Sciatic nerve (tissue), 2 donors: Measurements from ENCODE around the gene RMI2. TPM values are rescaled to one million over a fixed set of nuclear protein-coding genes. Genes with fewer than 3 reads are reported as not detected.
"Not testable (repeated sequence)": the region's sequence is repeated elsewhere in the genome, so short reads cannot be mapped to it uniquely, and the experiment has no call there.

Source experiments
- ATAC-seq: fragments of 200-7000 bp; cut with Tn5 transposase; one replicate; pipeline ENCODE4 v1.9.1; 2020; ENCODE audit warnings: mild to moderate bottlenecking, moderate library complexity
- DNase-seq: peaks from one replicate; pipeline ENCODE4 v3.0.0-alpha.2; 2020; ENCODE audit warnings: low spot score
- intact Hi-C: fragments of 100-400 bp; cut with DNase I; formaldehyde crosslinking; loops from one replicate; pipeline ENCODE4 v1.14.2; 2022
- total RNA-seq: library from RNA; stranded (reverse); fragmentation: NEBNext Ultra II Directional; extraction: Animal tissue kit (Norgen Biotek cat#: 25700); gene quantifications from one replicate; pipeline ENCODE4 v1.2.1, GENCODE V29; 2021
- donor health status: DM: no; HTN: no; CAD: no.
- donor health status: DM: no; HTN: no; CAD: no.

Gene RMI2
- total RNA-seq, 1 donor from 2014 or later = 1.5 TPM

DNA sequence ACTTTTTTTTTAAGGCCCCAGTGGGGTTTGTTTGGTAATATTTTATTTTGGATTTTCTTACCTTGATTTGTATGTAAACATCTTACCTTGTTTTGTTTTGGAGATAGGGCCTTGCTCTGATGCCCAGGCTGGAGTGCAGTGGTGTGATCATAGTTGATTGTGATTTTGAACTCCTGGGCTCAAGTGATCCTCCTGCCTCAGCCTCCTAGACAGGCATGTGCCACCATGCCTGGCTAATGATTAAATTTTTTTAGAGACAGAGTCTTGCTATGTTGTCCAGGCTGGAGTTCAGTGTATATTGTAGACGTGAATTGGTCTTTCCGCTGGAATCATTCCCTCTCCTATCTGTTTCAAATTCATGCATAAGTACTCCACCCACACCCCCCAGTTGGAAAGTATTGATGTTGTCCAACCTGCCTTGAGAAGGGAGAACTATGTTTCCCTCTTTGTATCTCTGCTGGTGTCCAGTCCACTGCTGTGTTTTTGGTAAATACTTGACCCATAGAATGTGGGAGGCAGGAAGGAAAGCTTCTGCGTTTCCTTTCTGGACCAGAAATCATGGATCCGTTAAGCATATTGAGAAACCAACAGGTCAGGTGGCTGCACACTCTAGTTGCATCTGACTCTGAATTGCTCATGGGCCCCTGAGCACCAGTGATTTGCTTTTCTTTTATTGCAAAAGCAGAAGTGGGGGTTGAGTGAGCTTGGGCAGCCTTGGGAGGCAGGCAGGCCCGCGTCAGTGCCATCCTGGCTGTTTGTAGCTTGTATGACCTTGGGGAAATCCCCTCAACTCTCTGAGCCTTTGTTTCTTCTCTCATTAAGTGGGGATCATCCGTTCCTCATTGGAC, 25.0 kb downstream of the RMI2 start:
- ATAC-seq (no peak), DNase-seq (no peak)
- intact Hi-C loops = no loop called here

DNA sequence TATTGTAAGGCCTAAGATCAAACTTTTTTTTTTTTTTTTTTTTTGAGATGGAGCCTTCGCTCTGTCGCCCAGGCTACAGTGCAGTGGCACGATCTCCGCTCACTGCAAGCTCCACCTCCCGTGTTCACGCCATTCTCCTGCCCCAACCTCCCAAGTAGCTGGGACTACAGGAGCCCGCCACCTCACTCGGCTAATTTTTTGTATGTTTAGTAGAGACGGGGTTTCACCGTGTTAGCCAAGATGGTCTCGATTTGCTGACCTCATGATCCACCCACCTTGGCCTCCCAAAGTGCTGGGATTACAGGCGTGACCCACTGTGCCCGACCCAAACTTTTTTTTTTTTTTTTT, 25.6 kb downstream of the RMI2 start:
- ATAC-seq, intact Hi-C loops, DNase-seq: not testable (repeated sequence)

DNA sequence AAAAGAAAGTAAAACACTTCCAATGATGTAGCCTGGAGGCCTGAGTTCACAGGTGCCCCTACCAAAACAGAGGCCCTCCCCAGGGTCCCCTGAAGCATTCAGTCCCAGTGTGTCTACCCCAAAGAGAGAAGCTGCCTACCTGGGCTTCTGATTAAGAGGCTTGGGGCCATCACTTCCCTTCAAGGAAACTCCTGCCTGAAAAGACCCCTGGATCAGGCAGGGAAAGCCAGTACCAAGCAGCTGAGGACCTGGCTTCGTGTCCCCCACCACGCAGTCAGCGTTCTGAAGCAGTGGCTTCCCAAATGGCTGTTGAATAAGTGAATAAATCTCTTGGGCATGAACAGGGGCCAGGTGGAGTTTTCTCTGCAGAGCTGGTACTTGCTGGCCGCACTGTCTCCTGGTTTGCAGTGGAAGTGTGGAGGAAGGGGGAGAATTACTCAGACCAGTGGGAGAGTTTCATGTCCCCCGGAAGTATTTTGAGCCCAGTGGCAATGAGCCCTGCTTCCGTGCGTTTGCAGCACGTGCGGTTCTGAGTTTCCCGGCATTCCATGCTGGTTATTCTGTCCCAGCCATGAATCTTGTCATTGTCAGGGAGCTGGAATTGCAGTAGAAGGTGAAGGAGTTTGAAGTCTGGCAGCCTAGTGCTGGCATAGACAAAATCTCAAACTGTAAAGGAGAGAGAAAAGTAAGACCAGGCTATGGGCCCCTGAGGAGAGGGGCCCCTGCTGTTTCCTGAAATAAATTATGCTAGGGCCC, 27.0 kb downstream of the RMI2 start:
- DNase-seq (no peak), ATAC-seq (no peak)
- intact Hi-C loops = no loop called here

- ATAC-seq (no peak), DNase-seq (no peak)
- intact Hi-C loops = no loop called here
Measured at GRCh38 chr16:11372829-11373306, 27.6 kb downstream of the RMI2 start.

GRCh38 chr16:11374255-11374654, 29.0 kb downstream of the RMI2 start:
- ATAC-seq (no peak), DNase-seq (no peak)
- intact Hi-C loops = no loop called here

DNA sequence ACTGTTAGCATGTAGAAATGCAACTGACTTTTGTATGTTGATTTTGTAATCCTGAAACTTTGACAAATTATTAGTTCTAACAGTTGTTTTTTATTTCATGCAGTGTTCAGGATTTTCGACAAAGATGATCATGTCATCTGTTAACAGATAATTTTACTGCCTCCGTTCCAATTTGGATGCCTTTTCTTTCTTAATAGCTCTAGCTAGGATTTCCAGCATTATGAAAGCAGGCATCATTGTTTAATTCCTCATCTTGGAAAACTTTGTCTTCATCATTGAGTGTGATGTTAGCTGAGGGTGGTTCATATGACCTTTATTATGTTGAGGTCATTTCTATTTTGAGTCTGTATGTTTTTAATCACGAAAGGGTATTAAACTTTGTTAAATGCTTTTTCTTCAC, 31.9 kb downstream of the RMI2 start:
- intact Hi-C loops = no loop called here
- no peak for DNase-seq
- ATAC-seq = no peak

- DNase-seq, ATAC-seq, intact Hi-C loops: not testable (repeated sequence)
Measured at GRCh38 chr16:11378951-11379350, 33.7 kb downstream of the RMI2 start.

- DNase-seq = no peak
- no peak for ATAC-seq
- intact Hi-C loops = no loop called here
Measured at GRCh38 chr16:11379420-11379819, 34.2 kb downstream of the RMI2 start.

DNA sequence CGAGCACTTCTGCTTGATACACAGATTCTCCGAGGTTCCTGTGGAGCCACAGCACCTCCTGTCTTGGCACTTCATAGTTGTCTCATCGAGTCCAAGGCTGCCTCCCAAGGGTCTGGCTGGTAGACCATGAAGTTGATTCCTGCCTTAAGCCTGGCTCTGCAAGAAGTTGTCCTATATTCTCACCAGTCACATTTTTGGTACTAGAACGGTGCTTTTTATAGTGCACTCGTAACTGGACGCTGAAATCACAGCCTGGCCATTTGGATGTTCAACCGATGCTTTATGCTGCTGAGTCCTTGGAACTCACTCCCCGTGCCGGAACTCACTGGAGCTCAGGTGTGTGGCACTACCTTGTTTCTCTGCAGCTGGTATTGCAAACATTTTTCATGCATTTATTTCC, 35.6 kb downstream of the RMI2 start:
- DNase-seq (no peak), ATAC-seq (no peak)
- intact Hi-C loops = no loop called here

- DNase-seq (no peak), ATAC-seq (no peak)
- intact Hi-C loops = no loop called here
Measured at GRCh38 chr16:11383481-11384183, 38.4 kb downstream of the RMI2 start.

- intact Hi-C loops = no loop called here
- no peak for DNase-seq
- ATAC-seq = no peak
Measured at GRCh38 chr16:11384184-11384955, 39.1 kb downstream of the RMI2 start.

DNA sequence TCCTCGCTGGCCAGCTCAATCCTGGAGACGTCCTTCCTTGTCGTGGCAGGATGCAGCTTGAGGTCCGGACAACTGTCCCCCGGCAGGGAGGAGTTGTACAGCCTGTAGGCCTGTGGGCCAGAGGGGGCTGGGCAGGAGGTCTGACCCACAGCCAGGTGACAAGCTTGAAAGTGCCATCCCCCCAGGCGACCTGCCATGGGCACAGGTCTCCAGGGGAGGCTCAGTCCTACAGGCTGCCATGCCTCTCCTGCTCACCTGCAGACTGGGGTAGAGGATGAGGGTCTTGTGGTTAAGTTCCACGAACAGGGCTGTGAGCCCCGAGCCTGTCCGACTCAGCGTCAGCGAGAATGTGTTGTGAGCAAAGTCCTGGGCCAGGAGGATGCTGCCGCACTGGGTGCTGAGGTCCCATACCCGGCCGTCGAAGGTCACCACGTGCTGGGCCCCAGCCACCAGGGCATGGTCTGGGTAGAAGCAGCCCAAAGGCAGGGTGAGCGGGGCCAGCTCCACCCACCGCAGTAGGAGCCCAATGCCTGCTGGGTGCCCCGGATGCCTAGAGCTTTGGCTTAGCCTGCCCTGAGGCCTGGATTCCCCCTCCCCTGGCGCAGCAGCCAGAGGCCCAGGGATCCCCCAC, 39.8 kb downstream of the RMI2 start:
- ATAC-seq (no peak), DNase-seq (no peak)
- intact Hi-C loops = no loop called here

DNA sequence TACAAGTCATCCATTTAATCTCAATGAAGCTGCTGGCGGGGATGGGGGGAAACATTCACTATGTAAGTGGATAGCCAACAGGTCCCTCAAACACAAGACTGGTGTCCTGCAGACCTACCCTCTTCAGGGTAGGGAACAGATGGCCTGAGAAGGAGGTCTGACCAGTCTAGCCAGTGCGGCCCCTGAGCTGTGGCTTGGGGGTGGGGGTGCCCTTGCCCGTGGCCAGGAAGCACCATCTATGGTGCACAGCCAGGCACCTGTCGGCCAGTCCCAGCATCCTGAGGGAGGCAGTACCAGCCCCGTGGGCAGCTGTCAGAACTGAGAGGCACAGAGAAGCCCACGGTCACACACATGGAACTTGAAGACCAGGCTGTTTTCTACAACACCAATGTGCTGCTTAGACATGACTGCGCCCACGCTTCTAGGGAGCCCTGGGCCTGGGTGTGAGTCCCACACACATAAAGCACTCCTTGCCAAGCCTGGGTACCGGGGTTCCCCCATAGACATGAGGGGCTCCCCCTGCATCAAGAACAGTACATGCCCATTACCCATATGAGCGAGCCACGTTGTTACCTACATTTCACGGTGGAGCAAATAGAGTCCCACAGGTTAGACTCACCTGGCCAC, 40.9 kb downstream of the RMI2 start:
- intact Hi-C loops = no loop called here
- DNase-seq = no peak
- no peak for ATAC-seq

- intact Hi-C loops = no loop called here
- DNase-seq (no peak), ATAC-seq (peak; percentile 25)
Measured at GRCh38 chr16:11386791-11387546, 41.7 kb downstream of the RMI2 start.

DNA sequence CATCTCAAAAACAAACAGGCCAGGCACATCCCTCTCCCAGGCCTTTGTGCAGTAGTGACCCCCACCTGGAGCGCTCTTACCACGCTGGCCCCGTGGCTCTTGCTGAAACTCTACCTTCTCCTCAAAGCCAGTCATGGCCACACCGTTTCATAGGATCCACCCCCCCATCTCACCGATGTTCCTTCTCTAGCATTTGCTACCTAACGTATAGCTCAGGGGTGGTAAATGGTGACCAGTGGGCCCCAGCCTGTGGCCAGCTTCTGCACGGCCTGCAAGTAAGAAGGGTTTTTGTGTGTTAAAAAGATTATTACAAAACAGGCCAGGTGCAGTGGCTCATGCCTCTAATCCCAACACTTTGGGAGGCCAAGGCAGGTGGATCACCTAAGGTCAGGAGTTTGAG, 43.8 kb downstream of the RMI2 start:
- ATAC-seq = no peak
- intact Hi-C loops = no loop called here
- DNase-seq = no peak

- ATAC-seq (no peak), DNase-seq (peak; percentile 48)
- intact Hi-C loops = no loop called here
Measured at GRCh38 chr16:11389631-11390565, 44.6 kb downstream of the RMI2 start.
